Breast epithelium (tissue), 4 donors: ENCODE measurements around the gene ANXA6. TPM values are rescaled to one million over a fixed set of nuclear protein-coding genes. Genes with fewer than 3 reads are reported as not detected.

Experiments
- DNase-seq, 2 donors: peaks; one replicate each; pipeline ENCODE4 v3.0.0-alpha.2; 2019; ENCODE audit warnings: low spot score in 2 of 2
- H3K27ac ChIP-seq, 2 donors: fragments of 200-600 bp; sonication (generic) in 1 of 2; one replicate each; pipeline ENCODE4 v1.5.1; 2016 to 2019; ENCODE audit warnings: mild to moderate bottlenecking in 1 of 2
- H3K27me3 ChIP-seq, 2 donors: fragments of 200-600 bp; sonication (generic) in 1 of 2; one replicate each; pipeline versions ENCODE4 v1.5.1 to v1.6.0; 2017 to 2019; ENCODE audit warnings: control low read depth in 1 of 2, mild to moderate bottlenecking in 1 of 2
- H3K36me3 ChIP-seq: fragments of 200-600 bp; one replicate; pipeline ENCODE4 v1.5.1; 2019
- H3K4me1 ChIP-seq, 2 donors: fragments of 200-600 bp; sonication (generic); one replicate each; pipeline ENCODE4 v1.5.1; 2016 to 2019; ENCODE audit warnings: control low read depth in 1 of 2
- H3K4me3 ChIP-seq, 3 donors: fragments of 200-600 bp; sonication (generic); 1 replicate in 2 of 3; 2 replicates in 1 of 3; pipeline ENCODE4 v1.5.1; 2016 to 2019; ENCODE audit warnings: mild to moderate bottlenecking in 3 of 3, moderate library complexity in 2 of 3
- H3K9me3 ChIP-seq, 2 donors: fragments of 200-600 bp; sonication (generic) in 1 of 2; one replicate each; pipeline ENCODE4 v1.5.1; 2016 to 2019; ENCODE audit warnings: control low read depth in 1 of 2
- POLR2A ChIP-seq: fragments of 450-650 bp; IDR thresholded peaks from one replicate; pipeline ENCODE4 v1.6.1; 2016; ENCODE audit warnings: antibody characterized with exemption, mild to moderate bottlenecking, moderate library complexity
- POLR2AphosphoS5 ChIP-seq, 3 donors: sonication (generic); formaldehyde crosslinking; IDR thresholded peaks; one replicate each; pipeline ENCODE4 v1.6.1; 2017; ENCODE audit warnings: antibody characterized with exemption in 3 of 3
- intact Hi-C: fragments of 100-400 bp; cut with DNase I; formaldehyde crosslinking; loops from one replicate; pipeline ENCODE4 v1.15.1; 2023; ENCODE audit warnings: low total_unique reads
- total RNA-seq, 3 donors: library from RNA; depleted of rRNA; stranded (reverse); fragments of >200 nt; gene quantifications; one replicate each; pipeline ENCODE4 v1.1.0, GENCODE V29; 2016
- TF ChIP-seq, protein P1 (sequence below), 3 donors: fragments of 450-650 bp; IDR thresholded peaks; one replicate each; pipeline ENCODE4 v1.5.1; 2016 to 2017; ENCODE audit warnings: antibody characterized with exemption in 3 of 3, mild to moderate bottlenecking in 3 of 3, moderate library complexity in 3 of 3

ANXA6 gene
- total RNA-seq, 3 donors from 2014 or later: 206 to 320 (median 276) TPM

DNA sequence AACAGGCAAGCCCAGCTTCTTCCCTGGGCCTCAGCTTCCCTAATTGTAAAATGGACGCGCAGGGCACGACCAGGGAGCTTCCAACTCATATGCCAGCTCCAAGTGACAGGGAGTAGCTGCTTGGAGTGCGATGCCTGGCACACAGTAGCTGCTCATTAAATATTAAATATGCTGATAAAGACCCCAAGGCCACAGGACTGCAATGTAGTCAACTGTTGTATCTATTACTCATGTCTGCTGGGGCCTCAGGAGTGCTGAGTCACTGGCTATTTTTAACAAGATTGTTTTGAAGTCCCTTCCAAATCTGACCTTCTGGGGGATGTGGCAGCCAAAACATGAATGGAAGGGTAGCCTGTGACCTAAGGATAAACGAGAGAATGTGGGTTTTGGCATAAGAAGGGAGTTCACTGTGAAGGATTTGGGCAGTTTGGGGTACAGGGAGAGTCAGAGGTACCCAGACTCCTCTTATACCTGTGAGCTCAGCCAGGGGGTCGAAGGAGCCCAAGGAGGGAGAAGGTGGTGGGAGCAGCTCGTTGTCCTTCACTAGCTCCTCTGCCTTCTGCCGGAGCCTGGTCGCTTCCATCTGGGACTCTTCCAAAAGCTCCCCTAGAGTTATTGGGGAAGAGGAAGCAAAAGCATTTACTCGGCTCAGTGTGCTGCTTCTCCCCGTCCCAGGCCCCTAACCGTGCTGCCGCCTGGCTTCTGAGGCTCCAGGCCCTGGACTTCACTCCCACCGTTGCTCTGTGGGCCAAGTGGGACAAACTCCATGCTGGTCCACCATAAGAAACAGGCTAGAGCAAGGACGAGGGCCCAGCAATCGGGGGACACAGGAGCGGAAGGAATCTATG lies 94.2 kb downstream of the ANXA6 start:
- peak overlapping the region; percentile 54 to 74 for H3K27ac ChIP-seq
- no peaks in the 10 kb centered on the region for H3K36me3 ChIP-seq
- no peaks in the 10 kb centered on the region for H3K27me3 ChIP-seq
- no peak overlapping the region for H3K4me3 ChIP-seq
- H3K4me1 ChIP-seq: no peaks in the 10 kb centered on the region
- intact Hi-C loops: no loop called here
- no peaks in the 10 kb centered on the region for H3K9me3 ChIP-seq
- TF ChIP-seq POLR2A: no peak
- TF ChIP-seq POLR2AphosphoS5 (IDR thresholded peaks at IDR 0.05): no peak
- TF ChIP-seq, protein P1, sequence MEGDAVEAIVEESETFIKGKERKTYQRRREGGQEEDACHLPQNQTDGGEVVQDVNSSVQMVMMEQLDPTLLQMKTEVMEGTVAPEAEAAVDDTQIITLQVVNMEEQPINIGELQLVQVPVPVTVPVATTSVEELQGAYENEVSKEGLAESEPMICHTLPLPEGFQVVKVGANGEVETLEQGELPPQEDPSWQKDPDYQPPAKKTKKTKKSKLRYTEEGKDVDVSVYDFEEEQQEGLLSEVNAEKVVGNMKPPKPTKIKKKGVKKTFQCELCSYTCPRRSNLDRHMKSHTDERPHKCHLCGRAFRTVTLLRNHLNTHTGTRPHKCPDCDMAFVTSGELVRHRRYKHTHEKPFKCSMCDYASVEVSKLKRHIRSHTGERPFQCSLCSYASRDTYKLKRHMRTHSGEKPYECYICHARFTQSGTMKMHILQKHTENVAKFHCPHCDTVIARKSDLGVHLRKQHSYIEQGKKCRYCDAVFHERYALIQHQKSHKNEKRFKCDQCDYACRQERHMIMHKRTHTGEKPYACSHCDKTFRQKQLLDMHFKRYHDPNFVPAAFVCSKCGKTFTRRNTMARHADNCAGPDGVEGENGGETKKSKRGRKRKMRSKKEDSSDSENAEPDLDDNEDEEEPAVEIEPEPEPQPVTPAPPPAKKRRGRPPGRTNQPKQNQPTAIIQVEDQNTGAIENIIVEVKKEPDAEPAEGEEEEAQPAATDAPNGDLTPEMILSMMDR (IDR thresholded peaks at IDR 0.05): no peak
- no peak for DNase-seq

DNA sequence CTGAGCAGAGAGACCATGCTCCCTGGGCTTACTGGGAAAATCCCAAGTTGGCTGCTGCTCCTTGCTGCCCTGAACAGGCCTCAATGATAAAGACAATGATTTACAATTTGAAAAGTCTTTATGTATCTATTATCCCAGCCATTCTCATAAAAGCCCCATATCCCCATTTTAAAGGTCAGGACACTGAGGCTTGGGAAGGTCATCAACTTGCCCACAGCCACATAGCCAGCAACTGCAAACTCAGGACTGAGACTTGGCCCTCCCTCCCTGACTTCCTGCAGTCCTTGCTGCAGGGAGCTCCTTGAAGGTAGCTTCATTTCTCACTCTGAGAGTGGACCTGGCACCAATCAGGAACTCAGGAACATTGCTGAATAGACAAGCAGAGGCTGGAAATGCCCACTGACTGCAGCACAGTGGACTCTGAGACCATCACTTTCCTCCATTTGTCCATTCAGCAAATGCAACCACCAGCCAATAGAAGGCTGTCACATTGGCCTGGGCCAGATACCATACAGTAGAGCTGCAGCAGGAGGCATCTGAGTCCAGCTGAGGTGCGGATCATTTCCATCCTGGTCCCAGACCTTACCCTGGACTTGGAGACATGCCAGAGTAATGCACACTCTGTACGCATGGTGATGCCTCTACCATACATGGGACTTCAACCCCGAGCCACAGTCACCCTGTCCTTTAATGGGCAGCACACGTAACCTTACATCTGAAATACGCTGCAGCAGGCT lies 95.0 kb downstream of the ANXA6 start:
- TF ChIP-seq POLR2AphosphoS5 (IDR thresholded peaks at IDR 0.05): no peak
- TF ChIP-seq POLR2A: no peak
- TF ChIP-seq, protein P1 (IDR thresholded peaks at IDR 0.05): no peak
- H3K36me3 ChIP-seq: no peaks in the 10 kb centered on the region
- H3K27ac ChIP-seq: peak overlapping the region in 1 of 2 donors; percentile 74
- H3K4me1 ChIP-seq: no peaks in the 10 kb centered on the region
- H3K9me3 ChIP-seq: no peaks in the 10 kb centered on the region
- H3K27me3 ChIP-seq: no peaks in the 10 kb centered on the region
- intact Hi-C loops: no loop called here
- no peak overlapping the region for H3K4me3 ChIP-seq
- DNase-seq: no peak

DNA sequence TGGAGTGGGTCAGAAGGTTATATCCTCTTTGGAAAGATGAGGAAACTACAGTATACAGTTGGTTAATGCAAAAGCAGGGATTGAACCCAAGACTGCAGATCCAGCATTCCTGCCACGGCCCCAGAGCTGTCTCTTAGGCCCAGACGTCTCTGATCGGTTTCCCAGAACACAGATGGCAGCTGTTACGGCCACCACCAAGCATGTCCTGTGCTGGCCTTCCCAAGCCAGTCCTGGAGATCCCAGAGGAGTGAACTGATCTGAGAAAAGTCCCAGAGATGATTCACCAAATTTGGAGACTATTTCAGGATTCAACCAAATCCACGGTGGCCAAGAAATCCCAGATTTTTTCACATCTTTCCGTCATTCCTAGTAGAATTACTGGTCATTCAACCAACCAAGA lies 96.8 kb downstream of the ANXA6 start:
- H3K27me3 ChIP-seq: no peaks in the 10 kb centered on the region
- H3K27ac ChIP-seq: peak overlapping the region; percentile 51 to 75
- no peaks in the 10 kb centered on the region for H3K36me3 ChIP-seq
- TF ChIP-seq POLR2AphosphoS5 (IDR thresholded peaks at IDR 0.05): no peak
- TF ChIP-seq, protein P1 (IDR thresholded peaks at IDR 0.05): no peak
- TF ChIP-seq POLR2A: no peak
- intact Hi-C loops: no loop called here
- H3K4me1 ChIP-seq: no peaks in the 10 kb centered on the region
- no peaks in the 10 kb centered on the region for H3K9me3 ChIP-seq
- H3K4me3 ChIP-seq: no peak overlapping the region
- DNase-seq: no peak

DNA sequence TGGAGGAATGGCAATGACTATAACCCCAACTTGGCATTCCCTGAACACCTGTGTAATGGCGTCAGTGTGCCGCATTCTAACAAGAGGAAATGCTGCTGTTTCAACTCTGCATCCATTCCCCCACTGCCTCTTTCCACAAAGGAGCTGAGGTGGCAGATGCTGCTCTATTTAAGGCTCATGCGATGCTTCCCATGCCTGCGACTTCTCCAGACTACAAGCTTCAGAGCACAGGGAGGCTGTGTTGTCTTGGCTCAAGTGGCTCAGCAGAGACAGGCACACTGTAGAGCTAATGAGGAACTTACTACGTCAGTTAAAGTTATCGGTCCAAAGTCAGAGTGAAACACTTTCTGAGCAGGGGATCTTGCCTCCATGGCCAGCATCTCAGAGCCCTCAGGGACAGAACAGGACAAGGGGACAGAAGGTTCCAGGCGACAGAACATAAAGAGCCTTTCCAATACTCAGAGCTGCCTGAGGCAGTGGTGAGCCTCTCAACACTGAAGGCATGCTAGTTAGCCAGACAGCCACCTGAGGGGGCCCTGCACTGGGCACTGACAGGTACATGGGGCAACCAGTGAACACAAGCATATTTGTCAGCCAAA lies 98.6 kb downstream of the ANXA6 start:
- no peak for DNase-seq
- H3K4me3 ChIP-seq: no peak overlapping the region
- no peaks in the 10 kb centered on the region for H3K9me3 ChIP-seq
- intact Hi-C loops: no loop called here
- no peaks in the 10 kb centered on the region for H3K4me1 ChIP-seq
- no peaks in the 10 kb centered on the region for H3K36me3 ChIP-seq
- H3K27me3 ChIP-seq: no peaks in the 10 kb centered on the region
- H3K27ac ChIP-seq: peak overlapping the region; percentile 19 to 51
- TF ChIP-seq POLR2AphosphoS5 (IDR thresholded peaks at IDR 0.05) (no peak), POLR2A (no peak)
- TF ChIP-seq, protein P1 (IDR thresholded peaks at IDR 0.05): no peak
